SIG-M5 (cell line): ENCODE data around the gene ADD1.

Experiments
- DNase-seq: peaks from one replicate; lab custom pipeline; 2025; lab: John Stamatoyannopoulos, UW

ADD1 gene

DNA sequence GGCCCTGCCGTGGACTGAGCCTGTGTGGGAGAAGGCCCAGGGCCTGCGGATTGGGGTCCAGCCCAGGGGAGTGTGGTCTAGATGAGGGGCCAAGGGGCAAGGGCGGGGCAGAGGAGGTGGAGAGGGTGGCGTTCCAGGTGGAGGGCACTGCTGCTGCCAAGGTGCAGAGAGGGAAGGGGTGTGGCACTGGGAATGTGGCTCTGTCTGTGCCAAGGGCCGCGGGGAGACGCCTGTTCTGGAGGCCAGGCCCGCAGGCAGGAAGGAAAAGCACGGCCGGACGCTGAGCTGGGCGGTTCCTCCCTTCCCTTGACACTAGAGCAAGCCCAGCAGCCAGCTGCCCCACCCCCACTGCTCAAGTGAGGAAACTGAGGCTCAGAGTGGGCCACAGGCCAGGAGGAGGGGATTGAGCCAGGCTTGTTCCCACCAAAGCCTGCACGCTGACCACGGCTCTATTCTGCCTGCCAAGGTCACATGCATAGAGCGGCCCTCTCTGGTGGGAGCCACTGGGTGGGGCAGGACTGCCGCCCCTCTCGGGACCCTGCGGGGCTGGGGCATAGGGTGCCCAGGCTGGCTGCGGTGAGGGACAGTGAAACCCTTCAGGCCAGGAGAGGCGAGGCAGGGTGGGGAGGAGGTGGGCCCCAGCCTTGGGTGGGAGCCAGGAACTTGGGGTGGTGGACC lies 37.8 kb upstream of the ADD1 start:
- DNase-seq = no peak

DNA sequence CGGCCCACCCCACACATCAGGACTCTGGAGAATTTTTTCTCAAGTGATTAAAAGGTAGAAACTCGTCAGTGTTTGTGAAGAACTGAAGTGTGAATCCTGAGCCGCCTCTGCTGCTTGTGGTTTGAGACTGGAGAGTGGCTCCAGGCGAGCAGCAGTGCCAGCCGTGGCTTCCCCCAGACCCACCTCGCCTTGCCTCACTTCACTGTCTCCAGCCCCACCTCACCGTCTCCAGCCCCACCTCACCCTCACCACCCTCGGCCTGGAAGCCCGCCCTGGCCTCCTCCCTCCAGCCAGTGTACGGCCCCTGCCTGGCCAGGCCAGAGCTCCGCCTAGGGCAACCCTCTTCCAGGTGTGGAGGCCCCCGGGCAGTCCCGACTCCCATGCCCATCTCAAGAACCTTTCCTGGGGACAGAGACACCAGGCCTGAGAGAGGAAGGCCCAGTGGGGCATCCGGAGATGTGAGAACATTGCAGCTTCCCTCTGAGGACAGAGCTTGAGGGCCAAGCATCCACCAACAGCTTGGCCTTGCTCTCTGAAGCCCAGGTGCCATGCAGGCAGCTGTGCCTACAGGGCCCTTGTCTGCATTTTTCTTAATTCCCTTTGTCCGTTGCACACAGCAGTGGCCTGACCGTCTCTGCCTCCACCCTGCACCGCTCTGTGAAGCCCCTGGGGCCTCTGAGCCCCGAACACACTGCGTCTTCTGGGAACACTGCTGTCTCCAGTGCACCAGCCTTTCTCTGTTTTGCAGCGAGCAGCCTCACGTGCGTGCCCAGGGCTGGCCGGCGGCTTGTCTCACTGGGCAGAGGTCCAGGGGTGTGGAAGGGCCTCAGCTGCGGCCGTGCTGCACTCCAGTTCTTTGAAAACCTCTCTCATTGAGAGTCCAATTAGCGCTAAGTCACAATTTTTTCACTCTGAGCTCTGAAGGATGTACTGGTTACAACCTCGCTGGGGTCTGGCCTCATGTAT lies 37.0 kb upstream of the ADD1 start:
- no peak for DNase-seq

DNA sequence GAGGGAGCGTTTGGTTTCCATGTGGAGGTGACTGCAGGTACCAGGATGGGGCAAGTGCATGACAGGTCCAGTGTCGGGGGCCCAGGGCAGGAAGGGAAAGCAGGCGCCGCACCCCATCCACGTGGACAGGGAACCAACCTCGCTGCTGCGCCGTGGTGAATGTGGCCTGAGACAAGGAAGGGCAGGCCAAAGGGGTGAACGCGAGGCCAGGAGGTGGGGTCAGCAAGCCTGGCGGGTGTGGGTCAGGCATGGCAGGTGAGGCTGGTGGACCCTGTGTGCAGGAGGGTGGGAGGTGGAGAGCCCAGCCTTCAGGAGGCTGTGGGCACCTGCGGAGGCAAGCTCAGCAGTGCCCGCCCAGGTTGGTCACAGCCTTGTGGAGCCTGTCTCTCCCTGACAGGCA lies 36.1 kb upstream of the ADD1 start:
- DNase-seq = no peak

DNA sequence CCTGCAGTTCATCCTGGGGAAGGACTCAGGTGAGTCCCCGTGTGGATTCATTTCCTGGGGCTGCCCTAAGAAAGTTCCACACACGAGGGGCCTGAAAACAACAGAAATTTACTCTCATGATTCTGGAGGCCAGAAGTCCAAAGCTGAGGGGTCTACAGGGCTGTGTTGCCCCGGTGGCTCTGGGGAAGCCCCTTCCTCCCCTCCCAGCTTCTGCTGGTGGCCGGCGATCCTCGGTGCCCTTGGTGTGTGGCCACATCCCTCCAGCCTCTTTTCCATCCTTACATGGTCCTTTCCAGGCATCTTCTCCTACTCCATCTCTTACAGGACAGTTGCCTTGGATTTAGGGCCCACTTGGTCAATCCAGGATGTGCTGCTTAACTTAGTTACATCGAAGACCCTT lies 35.6 kb upstream of the ADD1 start:
- DNase-seq = no peak

DNA sequence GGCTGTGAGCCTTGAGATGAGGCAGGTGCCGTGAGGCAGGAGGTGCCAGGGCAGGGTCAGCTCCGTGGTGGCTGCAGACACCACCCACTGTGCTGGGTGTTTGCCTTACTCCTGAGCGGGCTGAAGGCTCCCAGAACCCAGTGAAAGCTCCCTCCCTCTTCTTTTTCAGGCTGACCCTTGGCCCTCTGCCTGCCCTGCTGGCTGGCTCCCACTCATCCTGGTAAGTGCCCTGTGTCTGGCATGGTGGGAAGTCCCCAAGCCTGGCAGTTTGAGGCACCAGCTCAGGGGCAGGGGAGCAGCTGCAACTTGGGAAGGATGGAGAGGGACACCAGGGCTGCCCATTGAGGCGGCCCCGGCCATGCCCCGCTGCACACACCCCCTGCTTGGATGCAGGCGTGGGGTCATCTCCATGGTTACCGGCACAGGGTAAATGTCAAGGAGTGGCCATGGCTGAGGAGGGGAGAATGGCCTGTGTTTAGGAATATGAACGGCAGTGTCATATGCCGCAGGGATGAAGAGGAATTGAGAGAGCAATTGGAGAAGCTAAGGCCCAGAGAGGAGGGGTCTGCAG lies 33.9 kb upstream of the ADD1 start:
- DNase-seq = no peak

DNA sequence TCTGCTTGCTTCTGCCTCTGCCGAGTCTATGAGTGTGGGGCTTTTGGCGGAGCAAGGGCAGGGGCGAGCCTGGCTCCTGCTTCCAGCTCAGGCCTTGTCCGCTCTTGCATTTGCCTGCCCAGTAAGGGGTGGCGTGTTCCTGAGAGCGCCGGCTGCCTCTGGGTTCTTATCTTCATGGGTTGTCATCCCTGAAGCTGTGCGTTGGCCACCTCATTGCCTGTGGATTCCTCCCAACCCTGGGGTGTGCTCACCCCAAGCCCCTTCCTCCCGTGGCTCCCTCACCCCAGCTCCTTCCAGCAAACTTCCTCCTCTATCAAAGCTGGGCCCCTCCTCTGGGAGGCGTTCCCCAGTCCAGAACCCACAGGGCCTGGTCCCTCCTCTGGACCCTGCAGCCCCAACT lies 33.3 kb upstream of the ADD1 start:
- DNase-seq = no peak

DNA sequence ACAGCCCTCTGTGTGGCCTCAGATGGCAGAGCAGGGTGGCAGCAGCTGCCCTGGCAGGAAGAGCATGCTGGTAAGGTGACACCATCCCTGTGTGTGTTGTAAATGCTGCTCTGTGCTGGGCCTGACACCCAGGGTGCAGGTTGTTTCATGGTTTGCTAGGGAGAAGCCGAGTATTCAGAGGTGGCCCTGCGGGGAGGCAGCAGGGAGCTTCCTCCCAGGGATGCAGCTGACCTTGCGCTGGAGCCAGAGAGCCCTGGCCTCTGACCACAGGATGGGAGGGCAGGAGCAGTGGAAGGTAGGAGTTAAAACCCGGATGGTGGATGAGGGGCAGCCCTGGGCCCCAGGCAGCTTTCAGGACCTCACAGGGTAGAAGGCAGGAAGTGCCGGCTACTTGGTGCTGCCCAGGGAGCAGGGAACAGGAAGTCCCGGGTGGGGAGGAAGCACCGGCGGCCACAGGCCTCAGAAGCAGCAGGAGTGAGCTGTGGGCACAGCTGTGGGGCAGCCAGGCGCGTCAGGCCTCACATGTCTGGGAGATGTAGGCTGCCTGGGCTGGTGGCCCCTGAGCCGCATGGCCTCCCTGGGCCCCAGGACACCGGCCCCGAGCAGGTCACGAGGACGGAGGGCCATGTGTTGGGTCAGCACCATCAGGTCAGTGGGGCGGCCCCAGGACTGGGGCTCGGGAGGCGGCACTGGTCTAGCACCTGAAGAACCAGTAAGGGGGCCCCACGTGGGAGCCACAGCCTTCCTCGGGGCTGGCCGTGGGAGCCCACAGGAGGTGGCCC lies 31.6 kb upstream of the ADD1 start:
- DNase-seq = peak; percentile 24

DNA sequence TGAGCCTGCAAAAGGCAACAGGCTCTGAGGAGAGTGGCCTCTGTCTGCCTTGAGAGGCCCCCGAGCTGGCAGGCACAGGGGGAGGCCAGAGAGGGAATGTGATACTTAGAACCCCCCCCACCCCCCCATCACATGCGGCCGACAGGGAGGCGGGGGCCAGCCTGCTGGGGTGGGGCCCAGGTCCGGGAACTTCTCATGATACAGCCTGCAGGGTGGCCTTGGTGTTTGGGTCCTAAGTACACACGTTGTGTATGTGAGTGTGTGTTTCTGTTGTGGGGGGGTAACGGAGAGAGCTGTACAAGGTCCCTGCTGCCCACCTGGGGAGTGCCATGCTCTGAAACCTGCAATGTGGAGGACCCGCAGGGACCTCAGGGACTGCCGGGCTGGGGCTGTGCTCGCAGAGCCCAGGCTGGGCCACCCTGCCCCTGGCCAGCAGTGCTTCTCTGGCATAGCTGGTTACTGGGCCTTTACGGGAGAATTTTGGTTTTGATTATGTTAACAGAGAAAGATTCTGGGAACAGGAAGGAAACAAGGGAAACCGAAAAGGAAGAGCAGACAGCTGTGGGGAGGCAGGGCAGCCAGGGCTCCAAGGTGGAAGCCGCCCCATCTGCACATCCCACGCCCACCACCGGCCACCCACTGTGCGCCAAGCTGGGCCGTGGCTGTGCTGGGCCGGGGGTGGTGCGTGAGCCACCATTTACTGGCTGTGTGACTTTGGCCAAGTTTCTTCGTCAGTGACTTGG lies 30.9 kb upstream of the ADD1 start:
- DNase-seq = no peak

DNA sequence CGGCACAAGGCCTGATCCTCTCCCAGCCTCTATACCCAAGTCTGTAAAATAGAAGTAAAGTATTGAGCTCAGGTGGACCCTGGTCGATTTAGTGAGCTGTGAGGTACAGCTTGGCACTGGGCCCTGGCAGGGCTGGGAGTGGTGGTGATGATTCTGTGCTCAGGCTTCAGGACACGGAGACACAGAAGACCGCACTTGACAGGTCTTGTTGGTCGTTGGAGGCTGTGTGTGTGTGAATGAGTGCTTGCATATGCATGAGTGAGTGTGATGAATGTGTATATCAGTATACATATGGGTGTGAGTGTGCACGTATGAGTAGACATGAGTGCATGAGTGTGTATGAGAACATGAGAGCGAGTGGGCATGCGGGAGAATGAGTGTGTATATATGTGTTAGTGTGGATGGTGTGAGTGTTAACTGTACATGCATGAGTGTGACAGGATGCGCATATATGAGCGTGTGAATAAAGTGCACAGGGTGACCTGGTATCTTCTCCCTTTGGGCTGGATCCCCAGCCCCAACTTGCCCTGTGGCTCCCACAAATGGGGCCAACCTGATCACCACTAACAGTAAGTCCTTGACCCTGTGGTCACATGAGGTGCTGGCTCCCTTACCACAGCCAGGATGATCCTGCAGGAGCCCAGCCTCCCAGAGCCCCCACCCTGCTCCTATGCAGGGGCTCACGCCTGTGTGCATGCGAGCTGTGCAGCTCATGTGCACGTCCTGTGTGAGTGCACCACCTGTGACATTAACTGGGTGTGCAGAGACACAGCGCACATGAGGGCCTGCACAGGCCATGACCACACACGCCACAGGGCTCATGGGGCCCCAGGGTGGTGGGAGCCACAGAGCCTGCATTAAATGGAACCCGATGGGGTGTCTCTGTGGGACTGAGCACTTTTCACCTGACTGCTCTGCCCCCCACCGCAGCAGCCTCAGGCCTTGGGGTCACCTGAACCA lies 29.9 kb upstream of the ADD1 start:
- no peak for DNase-seq

DNA sequence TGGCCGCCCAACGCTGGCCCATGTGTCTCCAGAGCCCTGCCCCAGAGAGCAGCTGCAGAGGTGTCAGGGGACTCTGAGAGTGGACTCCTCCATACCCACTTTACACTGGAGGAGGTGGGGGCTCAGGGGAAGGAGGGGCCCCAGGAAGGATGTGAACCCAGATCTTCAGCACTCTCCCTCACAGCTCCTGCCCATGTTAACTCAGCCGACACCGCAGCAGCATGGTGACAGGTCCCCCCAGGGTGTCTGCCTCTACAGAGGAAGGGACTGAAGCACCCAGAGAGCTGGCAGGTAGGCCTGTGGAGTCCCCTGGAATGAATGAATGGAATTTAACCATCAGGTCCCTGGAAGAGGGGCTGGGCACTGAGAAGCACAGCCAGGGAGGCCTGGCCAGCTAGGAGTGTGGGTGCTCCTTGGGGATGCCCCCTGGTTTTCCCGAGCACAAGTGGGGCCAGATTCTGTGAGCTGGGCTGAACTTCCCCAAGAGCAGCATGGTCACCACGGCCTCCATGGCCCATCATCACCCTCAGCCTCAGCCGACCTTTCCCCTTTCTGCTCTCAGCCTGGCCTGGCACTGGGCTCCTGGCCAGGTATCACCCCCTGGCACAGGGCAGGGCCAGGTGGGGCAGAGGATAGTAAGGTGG lies 28.9 kb upstream of the ADD1 start:
- DNase-seq = no peak

DNA sequence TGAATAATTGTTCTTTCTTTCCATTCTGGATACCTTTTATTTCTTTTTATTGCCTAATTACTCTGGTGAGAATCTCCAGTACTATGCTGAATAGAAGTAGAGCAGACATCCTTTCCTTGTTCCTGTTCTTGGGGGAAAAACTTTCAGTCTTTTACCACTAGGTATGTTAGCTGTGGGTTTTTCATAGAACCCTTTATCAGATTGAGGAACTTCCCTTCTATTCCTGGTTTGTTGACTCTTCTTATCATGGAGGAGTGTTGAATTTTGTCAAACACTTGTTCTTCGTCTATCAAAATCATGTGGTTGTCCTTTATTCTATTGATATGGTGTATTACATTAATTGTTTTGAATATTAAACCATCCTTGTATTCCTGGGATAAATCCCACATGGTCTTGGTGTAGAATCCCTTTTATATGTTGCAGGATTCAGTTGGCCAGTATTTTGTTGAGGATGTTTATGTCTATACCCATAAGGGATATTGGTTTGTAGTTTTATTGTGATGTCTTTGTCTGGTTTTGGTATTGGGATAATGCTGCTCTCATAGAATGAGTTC lies 27.2 kb upstream of the ADD1 start:
- no peak for DNase-seq

DNA sequence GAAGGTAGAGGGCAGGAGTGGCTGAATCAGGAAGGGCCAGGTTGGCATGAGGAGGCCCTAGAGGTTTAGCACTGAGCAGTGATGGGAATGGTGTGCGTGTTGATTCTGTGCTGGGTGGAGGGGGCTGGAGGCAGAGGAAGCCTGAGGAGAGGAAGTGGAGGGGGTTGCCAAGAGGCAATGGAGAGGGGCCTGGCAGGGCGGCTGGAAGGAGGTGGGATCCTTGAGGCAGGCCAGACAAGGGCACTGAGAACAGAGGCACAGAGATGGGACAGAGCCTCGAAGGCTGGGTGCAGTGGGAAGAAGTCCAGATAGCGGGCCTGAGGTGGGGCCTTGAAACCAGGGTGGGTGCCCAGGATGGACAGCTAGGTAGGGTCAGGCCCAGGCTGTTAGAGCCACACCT lies 26.5 kb upstream of the ADD1 start:
- DNase-seq = no peak

DNA sequence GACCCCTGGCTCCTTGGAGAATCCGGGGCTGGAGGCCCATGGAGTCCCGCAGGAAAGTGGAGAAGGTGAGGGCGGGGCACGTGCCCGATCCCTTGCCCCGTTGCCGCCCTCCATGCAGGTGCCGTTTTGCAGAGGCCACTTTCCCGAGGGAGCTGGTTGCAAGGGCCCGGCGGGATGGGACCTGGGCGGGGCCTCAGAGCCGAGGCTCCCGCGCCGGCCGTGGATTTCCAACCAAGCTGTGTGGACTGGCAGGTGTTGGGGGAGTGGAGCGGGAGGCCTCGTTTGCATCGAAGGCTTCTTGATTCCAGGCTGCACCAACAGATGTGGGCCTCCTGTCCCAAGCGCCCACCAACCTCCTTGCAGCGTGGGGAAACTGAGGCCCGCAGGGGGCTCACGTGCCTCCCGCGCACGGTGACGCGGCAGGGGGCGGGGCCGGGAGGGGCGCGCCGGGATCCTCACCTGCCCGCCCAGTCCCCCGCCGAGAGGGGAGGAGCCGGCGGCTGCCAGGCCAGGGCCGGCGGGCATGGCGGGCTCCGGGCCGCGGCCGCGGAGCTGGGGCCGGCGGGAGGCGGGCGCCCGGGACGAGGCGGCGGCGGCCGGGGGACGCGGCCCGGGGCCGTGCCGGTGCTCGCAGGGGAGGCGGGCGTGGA lies 25.8 kb upstream of the ADD1 start:
- DNase-seq = no peak

DNA sequence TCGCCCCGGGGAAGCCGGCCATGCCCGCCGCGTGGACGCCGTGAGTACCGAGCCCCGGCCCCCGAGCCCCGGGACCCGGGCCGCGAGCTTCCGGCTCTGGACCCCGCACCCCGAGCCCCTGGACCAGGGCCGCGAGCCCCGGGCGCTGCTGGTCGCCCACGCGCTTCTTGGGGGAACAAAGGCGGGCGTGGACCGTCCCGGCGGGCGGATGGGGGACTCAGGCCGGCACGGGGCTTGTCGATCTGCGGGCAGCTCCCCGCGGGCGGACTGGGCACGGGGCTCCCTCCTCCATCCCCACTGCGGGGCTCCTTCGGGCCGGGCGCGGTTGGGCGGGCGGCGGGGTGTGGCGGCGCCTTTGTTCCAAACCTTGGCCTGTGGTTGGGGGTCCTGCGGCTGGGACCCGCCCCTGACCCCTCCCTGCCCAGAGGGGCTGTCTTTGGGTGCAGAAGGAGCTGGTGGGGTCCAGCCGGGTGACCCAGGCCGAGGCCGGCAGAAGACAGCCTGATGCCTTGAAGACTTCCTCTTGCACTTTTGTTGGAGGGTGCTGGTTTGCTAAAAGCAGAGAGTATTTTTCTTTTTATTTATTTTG lies 25.2 kb upstream of the ADD1 start:
- DNase-seq = no peak

DNA sequence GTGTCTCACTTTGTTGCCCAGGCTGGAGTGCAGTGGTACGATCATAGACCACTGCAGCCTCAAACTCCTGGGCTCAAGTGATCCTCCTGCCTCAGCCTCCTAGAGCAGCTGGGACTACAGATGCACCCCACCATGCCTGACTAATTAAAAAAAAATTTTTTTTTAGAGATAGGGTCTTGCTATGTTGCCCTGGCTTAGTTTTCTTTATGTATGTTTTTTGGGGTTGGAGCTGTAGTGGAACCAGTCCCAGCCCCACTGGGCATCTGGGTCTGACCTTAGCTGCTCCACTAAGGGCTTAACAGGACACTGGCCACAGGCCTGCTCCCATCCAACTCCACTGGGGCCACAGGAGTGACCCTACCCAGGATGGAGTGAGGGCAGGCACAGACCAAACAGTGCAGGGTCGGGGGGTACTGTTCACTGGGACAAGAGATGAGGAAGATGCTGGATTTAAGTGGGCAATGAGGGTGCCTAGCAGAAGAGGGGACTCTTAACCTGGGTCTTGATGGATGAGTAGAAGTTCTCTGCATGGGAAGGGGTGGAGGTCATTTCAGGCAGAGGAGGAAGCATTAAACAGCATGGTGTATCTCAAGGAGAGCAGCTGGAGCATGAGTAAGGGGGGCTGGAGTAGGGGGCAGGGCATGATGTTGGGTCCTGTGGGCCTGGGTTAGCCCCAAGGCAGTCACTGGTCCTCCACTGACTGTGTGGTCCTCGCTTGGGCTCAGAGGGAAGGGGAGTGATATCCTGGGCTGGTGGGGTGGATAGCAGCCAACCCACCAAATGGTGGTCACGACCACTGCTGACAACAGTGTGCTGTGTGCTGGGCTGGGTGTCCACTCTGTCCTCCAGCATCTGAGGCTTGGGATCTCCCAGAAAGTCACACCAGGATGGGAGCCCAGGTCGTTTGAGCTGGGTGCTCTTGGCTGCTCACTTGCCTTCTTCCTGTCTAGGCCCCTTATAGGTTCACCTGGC lies 24.1 kb upstream of the ADD1 start:
- no peak for DNase-seq

DNA sequence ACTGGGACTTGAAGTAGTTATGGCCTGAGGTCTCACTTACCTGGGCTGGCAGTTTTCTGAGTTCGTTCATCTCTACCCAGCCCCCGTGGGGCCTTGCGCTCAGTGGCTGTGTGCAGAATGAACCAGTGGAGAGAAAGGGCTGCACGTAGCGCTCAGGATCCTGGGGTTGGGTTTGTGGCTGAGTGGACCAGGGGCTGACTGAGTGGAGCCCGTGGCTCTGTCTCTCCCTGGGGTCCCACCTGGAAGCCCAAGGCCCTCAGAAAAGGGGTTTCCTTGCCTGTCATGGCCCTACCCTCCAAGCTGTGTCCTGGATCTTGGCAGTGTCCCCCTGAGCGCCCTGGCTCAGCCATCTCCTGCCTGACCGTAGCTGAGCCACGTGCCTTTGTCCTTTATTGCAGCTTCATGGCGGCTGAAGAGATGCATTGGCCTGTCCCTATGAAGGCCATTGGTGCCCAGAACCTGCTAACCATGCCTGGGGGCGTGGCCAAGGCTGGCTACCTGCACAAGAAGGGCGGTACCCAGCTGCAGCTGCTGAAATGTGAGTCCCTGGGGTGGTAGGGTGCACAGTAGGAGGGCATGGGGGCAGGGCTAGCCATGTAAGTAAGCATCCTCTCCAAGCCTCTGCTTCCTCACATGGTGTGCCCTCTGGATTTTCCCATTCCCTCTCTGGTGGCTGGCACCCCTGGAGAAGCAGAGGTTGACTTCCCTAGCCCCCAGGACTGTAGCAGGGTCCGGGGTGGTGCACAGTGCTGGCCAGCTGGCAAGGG lies 23.2 kb upstream of the ADD1 start:
- DNase-seq = no peak
